CD14-positive monocyte (primary cell): ENCODE measurements around the gene AMOTL2. TPM values are rescaled to one million over a fixed set of nuclear protein-coding genes. Genes with fewer than 3 reads are reported as not detected.

Experiments used
- DNase-seq, 3 donors: peaks; one replicate each; pipeline ENCODE4 v3.0.0-alpha.2; 2011 to 2022
- H2AFZ ChIP-seq: 2 replicates; pipeline ENCODE4 v1.6.0; 2012; ENCODE audit warnings: mild to moderate bottlenecking, low read depth, low read length, inconsistent platforms; ENCODE audit not compliant: insufficient read depth, poor library complexity, severe bottlenecking
- H3K27ac ChIP-seq, 2 donors: 1 replicate in 1 of 2; 2 replicates in 1 of 2; pipeline ENCODE4 v1.5.1; 2012 to 2013; ENCODE audit warnings: low read length in 2 of 2, control low read depth in 1 of 2, inconsistent platforms in 1 of 2, low read depth in 1 of 2, mild to moderate bottlenecking in 1 of 2
- H3K27me3 ChIP-seq, 2 donors: one replicate each; pipeline versions ENCODE4 v1.6.0 to v1.6.1; 2011 to 2013; ENCODE audit warnings: low read length in 2 of 2; ENCODE audit not compliant: control insufficient read depth in 2 of 2, insufficient read depth in 2 of 2
- H3K36me3 ChIP-seq, 2 donors: replicated peaks in 1 of 2; 1 replicate in 1 of 2; 2 replicates in 1 of 2; pipeline versions ENCODE4 v1.5.1 to v1.6.1; 2012 to 2013; ENCODE audit warnings: low read length in 2 of 2, control low read depth in 1 of 2, inconsistent platforms in 1 of 2, mild to moderate bottlenecking in 1 of 2; ENCODE audit not compliant: insufficient read depth in 2 of 2, control insufficient read depth in 1 of 2
- H3K4me1 ChIP-seq, 2 donors: 1 replicate in 1 of 2; 2 replicates in 1 of 2; pipeline versions ENCODE4 v1.5.1 to v1.6.1; 2012 to 2013; ENCODE audit warnings: low read length in 2 of 2, control low read depth in 1 of 2, inconsistent platforms in 1 of 2, mild to moderate bottlenecking in 1 of 2, moderate library complexity in 1 of 2; ENCODE audit not compliant: insufficient read depth in 2 of 2, control insufficient read depth in 1 of 2
- H3K4me2 ChIP-seq: replicated peaks from 2 replicates; pipeline ENCODE3; 2012; ENCODE audit warnings: low read length, moderate library complexity, mild to moderate bottlenecking; ENCODE audit not compliant: poor library complexity, severe bottlenecking; ENCODE audit errors: extremely low read depth
- H3K4me3 ChIP-seq, 3 experiments: fragments of 200-600 bp in 1 of 3; sonication (generic) in 1 of 3; replicated peaks in 1 of 3; 1 replicate in 2 of 3; 2 replicates in 1 of 3; pipeline ENCODE4 v1.5.1; 2011 to 2013; ENCODE audit warnings: low read length in 3 of 3, mild to moderate bottlenecking in 3 of 3, control low read depth in 2 of 3, low read depth in 2 of 3, inconsistent platforms in 1 of 3, moderate library complexity in 1 of 3
- H3K79me2 ChIP-seq: 2 replicates; pipeline ENCODE4 v1.6.0; 2012; ENCODE audit warnings: mild to moderate bottlenecking, control low read depth, inconsistent platforms, low read length, moderate library complexity; ENCODE audit not compliant: insufficient read depth
- H3K9ac ChIP-seq: 2 replicates; pipeline ENCODE4 v1.6.0; 2017; ENCODE audit warnings: low read length, mild to moderate bottlenecking; ENCODE audit not compliant: insufficient read depth, poor library complexity, severe bottlenecking
- H3K9me3 ChIP-seq, 2 donors: replicated peaks in 1 of 2; 1 replicate in 1 of 2; 2 replicates in 1 of 2; pipeline versions ENCODE4 v1.5.1 to v1.6.1; 2012 to 2013; ENCODE audit warnings: low read length in 2 of 2, control low read depth in 1 of 2; ENCODE audit not compliant: control insufficient read depth in 1 of 2, insufficient read depth in 1 of 2
- H4K20me1 ChIP-seq: 2 replicates; pipeline ENCODE4 v1.6.0; 2012; ENCODE audit warnings: mild to moderate bottlenecking, low read length, control low read depth, moderate library complexity; ENCODE audit not compliant: insufficient read depth
- H3K27ac Mint-ChIP-seq, 7 donors: one replicate each; pipeline ENCODE4 v1.8.0; 2020; ENCODE audit warnings: mild to moderate bottlenecking in 7 of 7, mixed read lengths in 7 of 7, moderate library complexity in 6 of 7, inconsistent platforms in 2 of 7
- H3K27me3 Mint-ChIP-seq, 3 donors: one replicate each; pipeline ENCODE4 v1.8.0; 2021 to 2022; ENCODE audit warnings: low read depth in 3 of 3, mild to moderate bottlenecking in 3 of 3, mixed read lengths in 3 of 3, moderate library complexity in 3 of 3, inconsistent platforms in 1 of 3
- H3K36me3 Mint-ChIP-seq, 2 donors: one replicate each; pipeline ENCODE4 v1.8.0; 2020; ENCODE audit warnings: mixed read lengths in 2 of 2, inconsistent platforms in 1 of 2, mild to moderate bottlenecking in 1 of 2
- H3K4me1 Mint-ChIP-seq: one replicate; pipeline ENCODE4 v1.8.0; 2020; ENCODE audit warnings: mild to moderate bottlenecking, mixed read lengths
- H3K4me3 Mint-ChIP-seq, 2 donors: one replicate each; pipeline ENCODE4 v1.8.0; 2020; ENCODE audit warnings: mild to moderate bottlenecking in 2 of 2, mixed read lengths in 2 of 2, moderate library complexity in 1 of 2
- H3K9me3 Mint-ChIP-seq, 7 donors: one replicate each; pipeline ENCODE4 v1.8.0; 2020 to 2022; ENCODE audit warnings: mixed read lengths in 7 of 7, mild to moderate bottlenecking in 6 of 7, moderate library complexity in 6 of 7, inconsistent platforms in 2 of 7
- CTCF ChIP-seq: fragments of 200-600 bp; IDR thresholded peaks from one replicate; pipeline ENCODE4 v1.8.0; 2022; ENCODE audit warnings: antibody characterized with exemption, mild to moderate bottlenecking
- WGBS: methylation state at CpG from one replicate; pipeline ENCODE4 v1.1.5; 2013; ENCODE audit warnings: missing lambda C conversion rate; ENCODE audit not compliant: insufficient coverage; 5-methylcytosine and 5-hydroxymethylcytosine counted together
- intact Hi-C, 2 donors: fragments of 100-400 bp; cut with micrococcal nuclease; formaldehyde crosslinking; loops; one replicate each; pipeline versions ENCODE4 v1.15.0 to v1.15.1; 2023
- polyA plus RNA-seq, 3 donors: library from polyadenylated mRNA; depleted of rRNA in 1 of 3; unstranded in 2 of 3; stranded (reverse) in 1 of 3; fragments of 300-500 nt in 2 of 3; fragments of >200 nt in 1 of 3; fragmentation: Illumina TruSeq in 2 of 3; gene quantifications; 1 replicate in 2 of 3; 2 replicates in 1 of 3; pipeline ENCODE4 v1.2.3, GENCODE V29; 2012 to 2021

Gene AMOTL2
- polyA plus RNA-seq, 3 donors: 0.01 TPM; not detected in 2

DNA sequence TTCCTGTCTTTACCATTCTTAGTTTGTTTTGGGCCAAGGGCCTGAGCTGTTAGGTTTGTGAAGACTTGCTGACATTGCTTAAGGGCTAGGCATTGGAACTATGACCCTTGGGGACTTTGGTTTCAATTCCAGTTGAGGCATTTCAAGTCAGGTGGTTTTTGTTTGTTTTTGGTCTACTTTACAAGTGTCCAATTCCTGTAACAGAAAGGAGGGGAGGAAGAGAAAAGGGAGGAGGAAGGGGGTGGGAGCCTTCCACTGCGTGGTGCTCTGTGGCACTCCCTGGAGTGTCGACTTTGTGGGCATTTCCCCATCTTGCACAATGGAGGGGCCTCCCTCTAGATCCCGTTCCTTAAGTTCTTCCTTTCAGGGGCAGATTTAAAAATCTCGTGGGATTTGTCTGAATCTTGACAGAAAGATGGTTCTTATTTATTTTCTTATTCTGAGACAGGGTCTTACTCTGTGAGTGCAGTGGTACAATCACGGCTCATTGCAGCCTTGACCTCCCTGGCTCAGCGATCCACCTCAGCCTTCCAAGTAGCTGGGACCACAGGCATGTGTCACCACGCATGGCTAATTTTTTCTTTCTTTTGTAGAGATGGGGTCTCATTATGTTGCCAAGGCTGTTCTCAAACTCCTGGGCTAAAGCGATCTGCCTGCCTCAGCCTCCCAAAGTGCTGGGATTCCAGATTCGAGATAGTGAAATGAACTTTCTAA is 64.1 kb downstream of the AMOTL2 start:
- Histone ChIP-seq H3K79me2 (no peaks in the 10 kb centered on the region), H3K9ac (no peak overlapping the region), H3K4me2 (no peak overlapping the region), H3K4me1 (peaks cover 6 to 15% of the 10 kb centered on the region in 2 donors), H3K9me3 (no peaks in the 10 kb centered on the region), H3K36me3 (no peaks in the 10 kb centered on the region), H3K27ac (no peak overlapping the region), H3K27me3 (peaks cover 14 to 37% of the 10 kb centered on the region in 2 donors), H2AFZ (no peak overlapping the region), H3K4me3 (no peak overlapping the region), H4K20me1 (no peaks in the 10 kb centered on the region)
- TF ChIP-seq CTCF: no peak
- Mint-ChIP-seq H3K27ac (peak overlapping the region in 2 of 7 donors; percentile 6 to 31), H3K27me3 (peaks cover 34 to 59% (median 44%) of the 10 kb centered on the region in 3 donors), H3K4me1 (peaks cover 15% of the 10 kb centered on the region), H3K4me3 (no peak overlapping the region), H3K9me3 (peaks cover 0 to 10% (median 0%) of the 10 kb centered on the region in 7 donors), H3K36me3 (peaks cover 0 to 3% of the 10 kb centered on the region in 2 donors)
- 100% methylated on average over 3 of the region's 9 CpGs for WGBS
- peak in 1 of 3 donors; percentile 48 for DNase-seq
- intact Hi-C loops: loop anchor here (5.0 kb wide), 2 partner anchors 162 to 187 kb away; no protein-coding TSS in a partner anchor

GRCh38 chr3:134308350-134308891 is 65.8 kb downstream of the AMOTL2 start:
- Histone ChIP-seq H3K4me1 (peaks cover 6 to 10% of the 10 kb centered on the region in 2 donors), H3K4me3 (no peak overlapping the region), H3K27ac (no peak overlapping the region), H3K79me2 (no peaks in the 10 kb centered on the region), H3K9ac (no peak overlapping the region), H3K27me3 (peaks cover 5 to 26% of the 10 kb centered on the region in 2 donors), H4K20me1 (no peaks in the 10 kb centered on the region), H3K9me3 (no peaks in the 10 kb centered on the region), H3K36me3 (no peaks in the 10 kb centered on the region), H3K4me2 (no peak overlapping the region), H2AFZ (no peak overlapping the region)
- no peak overlapping the region for H3K4me3 Mint-ChIP-seq
- DNase-seq: peak; percentile 42 to 66 (median 63)
- no peak overlapping the region for H3K27ac Mint-ChIP-seq
- no peaks in the 10 kb centered on the region for H3K36me3 Mint-ChIP-seq
- 43% methylated on average over 2 of the region's 11 CpGs for WGBS
- peak; percentile 98 for TF ChIP-seq CTCF
- intact Hi-C loops: loop anchor here in 1 of 2 donors (1.0 to 5.0 kb wide), 2 partner anchors 166 to 189 kb away; no protein-coding TSS in a partner anchor
- peaks cover 21 to 50% (median 34%) of the 10 kb centered on the region in 3 donors for H3K27me3 Mint-ChIP-seq
- H3K4me1 Mint-ChIP-seq: peaks cover 11% of the 10 kb centered on the region
- H3K9me3 Mint-ChIP-seq: peaks cover 0 to 6% (median 0%) of the 10 kb centered on the region in 7 donors
